ENCODE results near the gene ANTXR1. TPM values are rescaled to one million over a fixed set of nuclear protein-coding genes. Genes with fewer than 3 reads are reported as not detected.

The ANTXR1 gene
- total RNA-seq, 1 experiment from 2014 or later: 25.7 TPM

DNA sequence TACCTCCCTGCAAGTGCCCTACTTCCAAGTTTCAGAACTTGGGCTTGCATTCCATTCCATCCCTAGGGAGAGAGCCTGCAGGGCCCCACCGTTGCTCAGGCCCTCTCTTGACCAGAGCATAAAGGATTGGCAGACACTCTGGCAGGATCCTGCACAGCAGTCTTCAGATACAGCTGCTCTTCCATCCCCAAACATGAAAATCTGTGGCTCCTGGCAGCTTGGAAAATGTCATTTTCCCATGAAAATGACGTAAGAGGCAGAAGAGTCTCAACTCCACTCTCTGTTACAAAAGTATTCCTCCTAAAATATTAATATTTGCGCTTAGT, 211.5 kb downstream of the ANTXR1 start:
- H3K4me1 ChIP-seq (ENCODE audit: control insufficient read depth in 1 of 2, insufficient read depth in 2 of 2, low read length in 2 of 2): no peaks in the 10 kb centered on the region
- ChIA-PET CTCF (no interaction called here), POLR2A (no interaction called here), RAD21 (ENCODE audit: low non-redundant PET in 1 of 2, low total read pairs in 2 of 2, uncharacterized antibody in 2 of 2, unreplicated experiment in 2 of 2) (no interaction called here)
- no peaks in the 10 kb centered on the region for H3K27me3 ChIP-seq (ENCODE audit: insufficient read depth, low read length)
- H3K9me3 ChIP-seq (ENCODE audit: control insufficient read depth in 1 of 2, insufficient read depth in 1 of 2, low read depth in 1 of 2, low read length in 2 of 2): no peaks in the 10 kb centered on the region
- DNase-seq (ENCODE audit: low read depth, low spot score): no peak
- BruUV-seq (replicated peaks): no TSS peak
- intact Hi-C loops (cut with micrococcal nuclease): no loop called here
- H3K36me3 ChIP-seq (ENCODE audit: control insufficient read depth in 1 of 2, insufficient read depth in 2 of 2, low read length in 2 of 2): no peaks in the 10 kb centered on the region
- no peak overlapping the region for H3K27ac ChIP-seq (ENCODE audit: low read depth, low read length)
- no peak overlapping the region for H3K4me2 ChIP-seq (ENCODE audit: low read length)
- H4K20me1 ChIP-seq (ENCODE audit: insufficient read depth): no peaks in the 10 kb centered on the region
- TF ChIP-seq POLR2AphosphoS5 (IDR thresholded peaks at IDR 0.05; ENCODE audit: low read depth, low read length) (no peak), CBX3 (IDR thresholded peaks at IDR 0.05; ENCODE audit: low read depth) (no peak), FOSL1 (IDR thresholded peaks at IDR 0.05; ENCODE audit: low read depth) (no peak), SIN3A (IDR thresholded peaks at IDR 0.05; ENCODE audit: low read depth) (no peak), CEBPB (IDR thresholded peaks at IDR 0.05; ENCODE audit: low read depth) (no peak), JUND (IDR thresholded peaks at IDR 0.05) (no peak), SP1 (IDR thresholded peaks at IDR 0.05; ENCODE audit: low read depth) (no peak), EGR1 (IDR thresholded peaks at IDR 0.05; ENCODE audit: low read depth) (no peak), MAX (IDR thresholded peaks at IDR 0.05) (no peak), ELF1 (IDR thresholded peaks at IDR 0.05; ENCODE audit: borderline replicate concordance, low read depth) (no peak), EZH2phosphoT487 (IDR thresholded peaks at IDR 0.05; ENCODE audit: borderline replicate concordance) (no peak), TCF7L2 (IDR thresholded peaks at IDR 0.05; ENCODE audit: borderline replicate concordance, extremely low read depth, insufficient read depth, insufficient read length) (no peak), EZH2 (IDR thresholded peaks at IDR 0.05) (no peak), POLR2A (IDR thresholded peaks at IDR 0.05; ENCODE audit: borderline replicate concordance, extremely low read depth, insufficient read depth, insufficient read length) (no peak), SRF (IDR thresholded peaks at IDR 0.05; ENCODE audit: low read depth) (no peak), ZNF274 (IDR thresholded peaks at IDR 0.05; ENCODE audit: low read depth, low read length) (no peak), CTCF (IDR thresholded peaks at IDR 0.05 in 2 of 3, conservative IDR thresholded peaks at IDR 0.05 in 1 of 3; ENCODE audit: borderline replicate concordance in 1 of 3, insufficient read depth in 1 of 3, low read depth in 2 of 3, low read length in 2 of 3) (no peak), RAD21 (IDR thresholded peaks at IDR 0.05; ENCODE audit: low read depth) (no peak)
- TF ChIP-seq, protein P1, sequence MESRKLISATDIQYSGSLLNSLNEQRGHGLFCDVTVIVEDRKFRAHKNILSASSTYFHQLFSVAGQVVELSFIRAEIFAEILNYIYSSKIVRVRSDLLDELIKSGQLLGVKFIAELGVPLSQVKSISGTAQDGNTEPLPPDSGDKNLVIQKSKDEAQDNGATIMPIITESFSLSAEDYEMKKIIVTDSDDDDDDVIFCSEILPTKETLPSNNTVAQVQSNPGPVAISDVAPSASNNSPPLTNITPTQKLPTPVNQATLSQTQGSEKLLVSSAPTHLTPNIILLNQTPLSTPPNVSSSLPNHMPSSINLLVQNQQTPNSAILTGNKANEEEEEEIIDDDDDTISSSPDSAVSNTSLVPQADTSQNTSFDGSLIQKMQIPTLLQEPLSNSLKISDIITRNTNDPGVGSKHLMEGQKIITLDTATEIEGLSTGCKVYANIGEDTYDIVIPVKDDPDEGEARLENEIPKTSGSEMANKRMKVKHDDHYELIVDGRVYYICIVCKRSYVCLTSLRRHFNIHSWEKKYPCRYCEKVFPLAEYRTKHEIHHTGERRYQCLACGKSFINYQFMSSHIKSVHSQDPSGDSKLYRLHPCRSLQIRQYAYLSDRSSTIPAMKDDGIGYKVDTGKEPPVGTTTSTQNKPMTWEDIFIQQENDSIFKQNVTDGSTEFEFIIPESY (IDR thresholded peaks at IDR 0.05; ENCODE audit: extremely low read depth, insufficient replicate concordance, low read length): no peak
- H3K9ac ChIP-seq (ENCODE audit: low read length): no peak overlapping the region
- ATAC-seq: no peak
- H3K79me2 ChIP-seq (ENCODE audit: insufficient read depth, low read length): no peaks in the 10 kb centered on the region
- no peaks in the 10 kb centered on the region for H3K9me2 ChIP-seq (ENCODE audit: insufficient read depth)
- no peak overlapping the region for H2AFZ ChIP-seq (ENCODE audit: low read depth, low read length, poor library complexity, severe bottlenecking)
- H3K4me3 ChIP-seq (replicated peaks in 1 of 2; ENCODE audit: low read depth in 1 of 2, low read length in 2 of 2): no peak overlapping the region

Data from HCT116 (cell line).